Keratinocyte (primary cell): Measurements from ENCODE around the gene UGT1A1. TPM values are rescaled to one million over a fixed set of nuclear protein-coding genes. Genes with fewer than 3 reads are reported as not detected.

Source experiments
- DNase-seq: peaks from one replicate; pipeline ENCODE4 v3.0.0-alpha.2; 2011; ENCODE audit warnings: low read depth, missing footprints, low spot score
- FAIRE-seq: peaks from 2 replicates; lab custom pipeline; 2011; peaks lifted over from hg19 to GRCh38; lab: Jason Lieb, UNC
- H2AFZ ChIP-seq: 2 replicates; pipeline ENCODE4 v1.6.0; 2012; ENCODE audit warnings: low read length, control low read depth, inconsistent platforms; ENCODE audit not compliant: control insufficient read depth
- H3K27ac ChIP-seq: 2 replicates; pipeline ENCODE4 v1.5.1; 2011; ENCODE audit warnings: low read length; ENCODE audit not compliant: control insufficient read depth, insufficient read depth
- H3K27me3 ChIP-seq: 3 replicates; pipeline ENCODE4 v1.6.0; 2011; ENCODE audit warnings: low read length; ENCODE audit not compliant: control insufficient read depth, insufficient read depth; ENCODE audit errors: extremely low read depth
- H3K36me3 ChIP-seq, 2 experiments: 2 replicates in 1 of 2; 3 replicates in 1 of 2; pipeline ENCODE4 v1.5.1; 2011; ENCODE audit warnings: low read length in 2 of 2, mild to moderate bottlenecking in 1 of 2; ENCODE audit not compliant: control insufficient read depth in 2 of 2, insufficient read depth in 2 of 2; ENCODE audit errors: extremely low read depth in 1 of 2
- H3K4me1 ChIP-seq: 3 replicates; pipeline ENCODE4 v1.5.1; 2011; ENCODE audit warnings: low read length; ENCODE audit not compliant: control insufficient read depth, insufficient read depth; ENCODE audit errors: extremely low read depth
- H3K4me2 ChIP-seq: 3 replicates; pipeline ENCODE4 v1.6.0; 2011; ENCODE audit warnings: low read depth, low read length; ENCODE audit not compliant: control insufficient read depth, insufficient read depth; ENCODE audit errors: extremely low read depth
- H3K4me3 ChIP-seq, 3 experiments: fragments of 200-600 bp in 1 of 3; sonication (generic) in 1 of 3; 2 replicates in 2 of 3; 3 replicates in 1 of 3; pipeline ENCODE4 v1.5.1; 2011 to 2016; ENCODE audit warnings: low read length in 3 of 3, mild to moderate bottlenecking in 3 of 3, control low read depth in 2 of 3, inconsistent platforms in 1 of 3, low read depth in 1 of 3, mixed read lengths in 1 of 3, mixed run types in 1 of 3, moderate library complexity in 1 of 3; ENCODE audit not compliant: control insufficient read depth in 2 of 3, insufficient read depth in 2 of 3; ENCODE audit errors: extremely low read depth in 1 of 3
- H3K79me2 ChIP-seq: 2 replicates; pipeline ENCODE4 v1.6.0; 2012; ENCODE audit warnings: low read length; ENCODE audit not compliant: control insufficient read depth, insufficient read depth
- H3K9ac ChIP-seq: 3 replicates; pipeline ENCODE4 v1.6.0; 2011; ENCODE audit warnings: low read length; ENCODE audit not compliant: control insufficient read depth, insufficient read depth; ENCODE audit errors: extremely low read depth
- H3K9me1 ChIP-seq: 3 replicates; pipeline ENCODE4 v1.6.0; 2011; ENCODE audit warnings: low read length; ENCODE audit not compliant: control insufficient read depth, insufficient read depth; ENCODE audit errors: extremely low read depth
- H3K9me3 ChIP-seq: 2 replicates; pipeline ENCODE4 v1.5.1; 2012; ENCODE audit warnings: low read depth, low read length; ENCODE audit not compliant: control insufficient read depth
- H4K20me1 ChIP-seq: 3 replicates; pipeline ENCODE4 v1.6.0; 2011; ENCODE audit warnings: low read length; ENCODE audit not compliant: control insufficient read depth, insufficient read depth; ENCODE audit errors: extremely low read depth
- EZH2 ChIP-seq: IDR thresholded peaks from one replicate; pipeline ENCODE4 v1.6.1; 2012; ENCODE audit warnings: inconsistent platforms, mild to moderate bottlenecking, low read length, moderate library complexity
- dilution Hi-C: fragments of 300-500 bp; cut with MboI; formaldehyde crosslinking; loops from one replicate; pipeline ENCODE4 v1.7.0; 2020; ENCODE audit warnings: low sequenced_read_pairs; ENCODE audit not compliant: extremely low pct_ligation_motif_present
- polyA plus RNA-seq, 5 experiments: library from polyadenylated mRNA; depleted of rRNA in 3 of 5; stranded (reverse) in 3 of 5; stranded (forward) in 1 of 5; unstranded in 1 of 5; fragments of >200 nt; gene quantifications; 1 replicate in 1 of 5; 2 replicates in 3 of 5; 3 replicates in 1 of 5; pipeline versions ENCODE4 v1.2.1 to v1.2.3, GENCODE V29; 2011 to 2012; ENCODE audit warnings: missing spikeins in 2 of 5, low read depth in 1 of 5, low replicate concordance in 1 of 5
- TF ChIP-seq, protein P1 (sequence below), 3 experiments: IDR thresholded peaks in 1 of 3; conservative IDR thresholded peaks in 1 of 3; optimal IDR thresholded peaks in 1 of 3; 2 replicates in 2 of 3; 3 replicates in 1 of 3; pipeline versions ENCODE3 to v1.5.1; 2011; ENCODE audit warnings: low read length in 3 of 3, mild to moderate bottlenecking in 3 of 3, moderate library complexity in 2 of 3, control low read depth in 1 of 3, inconsistent platforms in 1 of 3; ENCODE audit not compliant: insufficient read depth in 2 of 3; ENCODE audit errors: extremely low read depth in 1 of 3

UGT1A1 gene
- polyA plus RNA-seq, 1 donor (not counting 4 experiments of a cell fraction or from before 2014, with no cell fraction given) = 2.7 TPM

- no peaks in the 10 kb centered on the region for H3K9me3 ChIP-seq
- H3K9ac ChIP-seq = no peak overlapping the region
- H3K4me2 ChIP-seq = no peak overlapping the region
- DNase-seq (no peak), FAIRE-seq (no peak)
- no peaks in the 10 kb centered on the region for H3K79me2 ChIP-seq
- H2AFZ ChIP-seq = no peak overlapping the region
- H3K27ac ChIP-seq = no peak overlapping the region
- H3K4me3 ChIP-seq = no peak overlapping the region
- peaks cover 8% of the 10 kb centered on the region for H3K27me3 ChIP-seq
- H3K4me1 ChIP-seq = no peaks in the 10 kb centered on the region
- no peaks in the 10 kb centered on the region for H3K9me1 ChIP-seq
- dilution Hi-C loops = no loop called here
- H4K20me1 ChIP-seq = no peaks in the 10 kb centered on the region
- TF ChIP-seq, protein P1, sequence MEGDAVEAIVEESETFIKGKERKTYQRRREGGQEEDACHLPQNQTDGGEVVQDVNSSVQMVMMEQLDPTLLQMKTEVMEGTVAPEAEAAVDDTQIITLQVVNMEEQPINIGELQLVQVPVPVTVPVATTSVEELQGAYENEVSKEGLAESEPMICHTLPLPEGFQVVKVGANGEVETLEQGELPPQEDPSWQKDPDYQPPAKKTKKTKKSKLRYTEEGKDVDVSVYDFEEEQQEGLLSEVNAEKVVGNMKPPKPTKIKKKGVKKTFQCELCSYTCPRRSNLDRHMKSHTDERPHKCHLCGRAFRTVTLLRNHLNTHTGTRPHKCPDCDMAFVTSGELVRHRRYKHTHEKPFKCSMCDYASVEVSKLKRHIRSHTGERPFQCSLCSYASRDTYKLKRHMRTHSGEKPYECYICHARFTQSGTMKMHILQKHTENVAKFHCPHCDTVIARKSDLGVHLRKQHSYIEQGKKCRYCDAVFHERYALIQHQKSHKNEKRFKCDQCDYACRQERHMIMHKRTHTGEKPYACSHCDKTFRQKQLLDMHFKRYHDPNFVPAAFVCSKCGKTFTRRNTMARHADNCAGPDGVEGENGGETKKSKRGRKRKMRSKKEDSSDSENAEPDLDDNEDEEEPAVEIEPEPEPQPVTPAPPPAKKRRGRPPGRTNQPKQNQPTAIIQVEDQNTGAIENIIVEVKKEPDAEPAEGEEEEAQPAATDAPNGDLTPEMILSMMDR (optimal IDR thresholded peaks at IDR 0.05 in 1 of 3, IDR thresholded peaks at IDR 0.05 in 1 of 3, conservative IDR thresholded peaks at IDR 0.05 in 1 of 3; ENCODE audit: extremely low read depth in 1 of 3, insufficient read depth in 2 of 3, low read length in 3 of 3) = no peak
- no peak for TF ChIP-seq EZH2
- H3K36me3 ChIP-seq = no peaks in the 10 kb centered on the region
Measured at GRCh38 chr2:233817361-233817911, 57.4 kb downstream of the UGT1A1 start.

DNA sequence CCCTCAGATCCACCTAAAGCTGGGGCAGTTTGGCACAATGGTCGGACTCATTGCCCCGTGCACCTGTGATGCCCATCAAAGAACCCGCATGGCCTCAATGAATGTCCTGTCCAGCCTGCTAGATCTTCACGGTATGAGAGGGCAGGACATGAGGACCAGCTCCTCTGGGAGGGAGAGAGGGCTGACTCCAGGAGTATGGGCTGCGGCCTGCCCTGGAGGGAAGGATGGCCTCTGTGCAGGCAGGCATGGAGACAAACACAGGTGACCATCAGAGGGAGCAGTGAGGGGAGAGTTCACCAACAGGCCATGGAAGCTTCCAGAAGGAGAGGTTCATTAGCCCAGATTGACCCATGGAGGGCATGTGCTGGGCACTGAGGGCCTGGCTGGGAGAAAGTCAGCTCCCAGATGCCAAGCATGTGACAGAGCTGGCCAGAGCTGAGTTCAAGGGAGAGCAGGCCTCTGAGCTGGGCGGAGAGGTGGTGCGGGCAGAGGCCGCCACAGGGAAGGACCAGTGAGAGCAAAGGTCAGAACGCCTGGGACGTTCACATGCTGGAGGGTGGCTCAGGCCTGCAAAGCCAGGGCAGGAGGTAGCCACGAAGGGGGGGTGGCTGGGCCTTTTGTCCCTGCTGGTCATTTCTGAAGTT lies 58.0 kb downstream of the UGT1A1 start:
- Histone ChIP-seq H3K4me1 (no peaks in the 10 kb centered on the region), H3K9me3 (no peaks in the 10 kb centered on the region), H4K20me1 (no peaks in the 10 kb centered on the region), H2AFZ (no peak overlapping the region), H3K36me3 (no peaks in the 10 kb centered on the region), H3K9ac (no peak overlapping the region), H3K27ac (no peak overlapping the region), H3K9me1 (no peaks in the 10 kb centered on the region), H3K4me2 (no peak overlapping the region), H3K4me3 (no peak overlapping the region), H3K79me2 (no peaks in the 10 kb centered on the region), H3K27me3 (peaks cover 5% of the 10 kb centered on the region)
- FAIRE-seq (no peak), DNase-seq (no peak)
- dilution Hi-C loops = no loop called here
- TF ChIP-seq, protein P1 (optimal IDR thresholded peaks at IDR 0.05 in 1 of 3, IDR thresholded peaks at IDR 0.05 in 1 of 3, conservative IDR thresholded peaks at IDR 0.05 in 1 of 3; ENCODE audit: extremely low read depth in 1 of 3, insufficient read depth in 2 of 3, low read length in 3 of 3) = no peak
- TF ChIP-seq EZH2 = no peak
